HG03469 (cell line): Measurements from ENCODE around the gene ECPAS.
"Not testable (repeated sequence)": the region's sequence is repeated elsewhere in the genome, so short reads cannot be mapped to it uniquely, and the experiment has no call there.

Source experiments
- ATAC-seq: cut with Tn5 transposase; IDR thresholded peaks from one replicate; pipeline ENCODE4 v1.9.1; 2021; ENCODE audit warnings: mild to moderate bottlenecking, moderate library complexity, moderate number of reproducible peaks; ENCODE audit not compliant: unreplicated experiment

Gene ECPAS, protein sequence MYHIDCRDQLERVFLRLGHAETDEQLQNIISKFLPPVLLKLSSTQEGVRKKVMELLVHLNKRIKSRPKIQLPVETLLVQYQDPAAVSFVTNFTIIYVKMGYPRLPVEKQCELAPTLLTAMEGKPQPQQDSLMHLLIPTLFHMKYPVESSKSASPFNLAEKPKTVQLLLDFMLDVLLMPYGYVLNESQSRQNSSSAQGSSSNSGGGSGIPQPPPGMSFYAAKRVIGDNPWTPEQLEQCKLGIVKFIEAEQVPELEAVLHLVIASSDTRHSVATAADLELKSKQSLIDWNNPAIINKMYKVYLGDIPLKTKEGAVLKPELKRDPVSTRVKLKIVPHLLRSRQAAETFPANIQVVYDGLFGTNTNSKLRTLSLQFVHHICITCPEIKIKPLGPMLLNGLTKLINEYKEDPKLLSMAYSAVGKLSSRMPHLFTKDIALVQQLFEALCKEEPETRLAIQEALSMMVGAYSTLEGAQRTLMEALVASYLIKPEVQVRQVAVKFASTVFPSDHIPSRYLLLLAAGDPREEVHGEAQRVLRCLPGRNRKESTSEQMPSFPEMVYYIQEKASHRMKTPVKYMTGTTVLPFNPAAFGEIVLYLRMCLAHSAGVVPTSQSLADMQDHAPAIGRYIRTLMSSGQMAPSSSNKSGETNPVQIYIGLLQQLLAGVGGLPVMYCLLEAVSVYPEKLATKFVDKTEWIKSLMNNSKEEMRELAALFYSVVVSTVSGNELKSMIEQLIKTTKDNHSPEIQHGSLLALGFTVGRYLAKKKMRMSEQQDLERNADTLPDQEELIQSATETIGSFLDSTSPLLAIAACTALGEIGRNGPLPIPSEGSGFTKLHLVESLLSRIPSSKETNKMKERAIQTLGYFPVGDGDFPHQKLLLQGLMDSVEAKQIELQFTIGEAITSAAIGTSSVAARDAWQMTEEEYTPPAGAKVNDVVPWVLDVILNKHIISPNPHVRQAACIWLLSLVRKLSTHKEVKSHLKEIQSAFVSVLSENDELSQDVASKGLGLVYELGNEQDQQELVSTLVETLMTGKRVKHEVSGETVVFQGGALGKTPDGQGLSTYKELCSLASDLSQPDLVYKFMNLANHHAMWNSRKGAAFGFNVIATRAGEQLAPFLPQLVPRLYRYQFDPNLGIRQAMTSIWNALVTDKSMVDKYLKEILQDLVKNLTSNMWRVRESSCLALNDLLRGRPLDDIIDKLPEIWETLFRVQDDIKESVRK (N-terminal part only)

DNA sequence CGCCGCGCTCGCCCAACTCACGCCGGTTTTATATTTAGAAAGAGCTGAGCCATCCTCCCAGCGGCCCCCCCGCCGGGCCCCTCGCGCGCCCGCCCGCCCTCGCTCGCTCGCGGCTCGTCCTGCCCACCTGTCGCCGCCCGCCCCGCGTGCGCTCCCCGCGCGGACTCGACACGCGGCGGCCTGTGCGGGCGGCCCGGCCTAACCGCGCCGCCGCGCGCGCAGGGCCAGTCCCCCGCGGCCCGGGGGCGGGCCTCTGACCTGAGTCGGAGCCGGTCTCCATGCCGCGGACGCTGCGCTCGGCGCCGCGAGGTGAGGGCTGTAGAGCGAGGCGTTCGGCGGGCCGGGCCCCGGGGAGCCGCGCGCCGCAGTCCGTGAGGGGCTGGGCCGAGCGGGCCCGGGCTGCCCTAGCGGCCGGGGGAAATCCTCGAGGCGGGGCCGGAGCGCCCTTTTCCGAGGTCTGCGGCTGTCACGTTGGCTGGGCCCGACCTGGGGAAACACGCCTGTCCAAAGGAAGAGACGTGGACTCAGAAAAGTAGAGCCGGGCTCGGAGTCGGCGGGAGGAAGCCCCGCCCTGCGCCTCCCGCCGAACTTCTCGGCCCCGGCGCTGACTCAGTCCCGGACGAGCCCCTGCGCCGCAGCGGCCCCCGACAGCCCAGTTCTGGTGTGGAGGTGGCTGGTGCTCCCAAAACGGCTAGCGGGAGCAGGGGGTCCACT is at the start of gene ECPAS:
Gene ECPAS, minus strand, starts transcription at position 526 of the 714 bp plus-strand sequence. CDS start 11,465 bp downstream, outside the sequence.
- peak; percentile 45 for ATAC-seq

DNA sequence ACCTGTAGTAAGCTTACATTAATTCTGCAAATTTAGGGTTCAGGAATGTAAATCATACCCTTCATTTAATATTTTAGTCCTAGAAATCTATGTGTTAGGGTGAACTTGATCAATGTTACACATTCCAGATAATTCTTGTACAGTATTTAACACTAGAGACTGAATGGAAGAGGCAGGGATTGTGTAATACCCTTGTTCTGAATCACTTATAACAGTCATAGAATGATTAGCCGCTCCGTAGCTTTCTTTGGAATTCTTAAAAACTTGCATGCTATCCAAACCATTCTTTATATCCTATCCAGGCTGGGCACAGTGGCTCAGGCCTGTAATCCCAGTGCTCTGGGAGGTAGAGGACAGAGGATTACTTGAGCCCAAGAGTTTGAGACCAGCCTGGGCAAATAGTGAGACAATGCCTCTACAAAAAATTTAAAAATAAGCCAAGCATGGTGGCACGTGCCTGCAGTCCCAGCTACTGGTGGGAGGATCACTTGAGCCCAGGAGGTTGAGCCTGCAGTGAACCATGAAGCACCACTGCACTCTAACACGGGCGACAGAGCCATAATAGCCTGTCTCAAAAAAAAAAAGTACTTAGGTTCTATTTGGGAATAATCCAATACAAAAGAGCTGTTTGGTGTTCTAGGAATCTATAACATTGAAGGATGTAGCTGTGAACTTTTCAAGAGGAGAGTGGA is 49.1 kb upstream of the ECPAS start:
- no peak for ATAC-seq

DNA sequence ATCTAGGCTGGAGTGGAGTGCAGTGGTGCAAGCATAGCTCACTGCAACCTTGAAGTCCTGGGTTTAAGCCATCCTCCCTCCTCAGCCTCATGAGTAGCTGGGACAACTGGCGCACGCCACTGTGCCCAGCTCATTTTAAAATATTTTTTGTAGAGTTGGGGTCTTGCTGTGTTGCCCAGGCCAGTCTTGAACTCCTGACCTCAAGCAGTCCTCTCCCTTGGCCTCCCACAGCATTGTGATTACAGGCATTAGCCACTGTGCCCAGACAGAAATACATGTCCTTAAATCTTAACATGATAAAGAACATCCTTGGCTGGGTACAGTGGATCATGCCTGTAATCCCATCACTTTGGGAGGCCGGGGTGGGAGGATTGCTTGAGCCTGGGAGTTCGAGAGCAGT is 47.5 kb upstream of the ECPAS start:
- ATAC-seq = no peak

DNA sequence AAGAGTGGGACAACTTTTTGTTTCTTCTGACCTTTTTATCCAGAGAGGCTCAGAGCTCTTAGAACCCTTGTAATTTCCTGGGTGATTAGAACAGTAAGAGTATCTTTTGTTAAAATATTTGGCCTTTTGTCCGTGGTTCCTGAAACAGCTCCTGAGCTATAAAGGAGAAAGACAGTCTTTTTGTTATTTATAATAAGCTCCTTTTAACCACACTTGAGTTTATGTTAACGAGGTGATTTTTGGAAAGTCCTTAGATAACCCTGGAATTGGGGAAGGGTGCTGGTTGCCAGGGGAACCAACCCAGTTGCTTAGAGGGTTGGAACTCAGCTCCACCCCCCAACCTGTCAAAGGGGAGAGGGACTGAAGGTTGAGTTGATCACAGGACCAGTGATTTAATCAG is 45.6 kb upstream of the ECPAS start:
- ATAC-seq = no peak

DNA sequence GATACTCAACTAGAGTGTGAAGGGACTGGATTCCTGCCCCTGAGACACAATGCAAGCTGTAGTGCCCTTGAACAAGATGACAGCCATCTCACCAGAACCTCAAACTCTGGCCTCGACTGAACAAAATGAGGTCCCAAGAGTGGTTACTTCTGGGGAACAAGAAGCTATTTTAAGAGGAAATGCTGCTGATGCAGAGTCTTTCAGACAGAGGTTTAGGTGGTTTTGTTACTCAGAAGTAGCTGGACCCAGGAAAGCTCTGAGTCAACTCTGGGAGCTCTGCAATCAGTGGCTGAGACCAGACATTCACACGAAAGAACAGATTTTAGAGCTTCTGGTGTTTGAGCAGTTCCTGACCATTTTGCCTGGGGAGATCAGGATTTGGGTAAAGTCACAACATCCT is 43.2 kb upstream of the ECPAS start:
- no peak for ATAC-seq

DNA sequence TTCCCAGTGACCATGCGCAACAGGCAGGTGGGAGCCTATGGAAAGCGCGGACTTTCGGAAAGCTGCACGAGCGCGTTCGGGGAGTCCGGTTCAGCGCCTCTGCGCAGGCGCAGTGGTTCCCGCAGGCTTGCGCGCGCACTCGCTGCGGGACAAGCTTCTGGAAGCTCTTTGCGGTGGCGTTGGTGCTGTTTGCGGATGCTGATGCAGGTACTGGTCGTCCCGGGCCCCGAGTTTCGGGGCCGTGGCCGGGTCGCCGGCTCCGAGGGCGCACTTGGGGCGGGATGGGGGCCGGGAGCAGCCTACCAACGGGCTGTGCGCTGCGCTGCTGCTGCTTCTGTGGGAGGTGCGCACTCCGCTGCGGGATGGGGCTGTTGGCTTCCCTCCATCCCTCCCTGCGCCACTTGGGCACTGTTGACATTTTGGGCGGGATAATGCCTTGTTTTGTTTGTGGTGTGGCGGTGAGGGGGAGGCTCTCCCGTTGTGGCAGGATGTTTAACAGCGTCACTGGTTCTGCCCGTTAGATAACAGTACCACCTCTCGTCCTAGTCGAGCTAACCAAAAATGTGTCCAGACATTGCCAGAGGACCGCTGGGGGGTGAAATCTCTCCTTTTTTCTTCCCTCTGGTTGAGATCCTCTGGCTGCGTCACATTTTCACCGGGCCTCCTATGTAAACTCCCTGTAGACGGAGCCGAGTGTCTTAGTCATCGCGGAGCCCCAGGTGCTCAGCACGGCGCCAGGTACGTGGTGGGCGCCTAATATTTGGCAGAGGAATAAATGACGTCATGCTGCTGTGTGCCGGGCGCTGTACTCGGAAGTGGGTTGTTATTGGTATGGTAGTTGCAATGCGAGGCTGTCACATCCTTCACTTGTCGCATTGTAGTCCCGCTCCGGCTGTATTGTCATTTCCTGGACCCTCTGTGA is 41.1 kb upstream of the ECPAS start, which contains the start of gene ZNF483:
Gene ZNF483, plus strand, starts transcription at position 124 of the 922 bp plus-strand sequence. CDS start 2,217 bp downstream, outside the sequence.
- no peak for ATAC-seq

DNA sequence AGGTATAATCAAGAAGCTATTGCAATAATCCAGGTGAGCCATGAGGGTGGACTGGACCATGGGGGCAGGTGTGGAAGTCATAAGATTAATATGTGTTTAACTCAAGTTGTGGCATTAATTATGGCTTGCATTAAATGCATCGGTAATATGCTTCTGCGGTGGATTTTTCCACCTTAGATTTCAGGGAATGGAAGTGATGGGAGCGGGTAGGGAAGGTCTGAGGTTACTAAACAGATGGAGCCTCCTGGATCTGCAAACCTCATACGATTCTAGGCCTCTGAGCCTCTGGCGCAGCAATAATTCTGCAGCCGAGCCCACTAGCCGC is 40.5 kb upstream of the ECPAS start:
- no peak for ATAC-seq

DNA sequence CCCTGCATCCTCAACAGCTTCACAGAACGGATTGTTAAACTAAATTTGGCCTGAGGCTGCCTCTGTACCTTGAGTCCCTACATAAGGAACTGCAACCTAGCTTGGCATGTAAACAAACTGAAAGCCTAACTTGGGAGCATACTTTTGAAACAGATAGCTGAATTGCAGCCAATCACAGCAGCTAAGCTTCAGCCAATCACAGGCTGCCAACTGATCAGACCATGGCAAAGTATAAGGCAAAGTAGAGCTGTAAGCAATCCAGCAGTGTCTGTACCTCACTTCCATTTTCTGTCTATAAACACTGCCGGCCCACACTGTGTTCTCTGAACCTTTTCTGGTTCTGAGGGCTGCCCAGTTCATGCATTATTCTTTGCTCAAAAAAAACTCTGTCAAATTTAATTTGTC is 31.9 kb upstream of the ECPAS start:
- no peak for ATAC-seq

DNA sequence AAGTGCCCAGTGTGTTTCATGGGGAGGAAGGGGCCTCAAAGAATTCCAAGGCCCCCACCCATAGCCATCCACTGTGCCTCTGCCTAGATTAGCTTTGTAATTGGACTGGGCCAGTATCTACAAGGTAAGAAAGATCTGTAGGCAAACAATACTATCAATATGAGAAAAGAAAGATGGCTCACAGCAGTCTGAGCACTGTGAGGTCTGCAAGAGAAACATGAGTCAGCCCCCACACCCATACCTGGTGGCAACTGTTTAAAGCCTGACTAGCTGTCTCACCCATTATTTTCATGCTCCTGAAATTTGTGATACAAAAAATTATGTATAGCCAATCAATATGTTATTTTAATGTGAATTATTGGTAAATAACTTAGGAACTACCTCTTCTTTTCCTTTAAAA is 30.8 kb upstream of the ECPAS start:
- no peak for ATAC-seq

DNA sequence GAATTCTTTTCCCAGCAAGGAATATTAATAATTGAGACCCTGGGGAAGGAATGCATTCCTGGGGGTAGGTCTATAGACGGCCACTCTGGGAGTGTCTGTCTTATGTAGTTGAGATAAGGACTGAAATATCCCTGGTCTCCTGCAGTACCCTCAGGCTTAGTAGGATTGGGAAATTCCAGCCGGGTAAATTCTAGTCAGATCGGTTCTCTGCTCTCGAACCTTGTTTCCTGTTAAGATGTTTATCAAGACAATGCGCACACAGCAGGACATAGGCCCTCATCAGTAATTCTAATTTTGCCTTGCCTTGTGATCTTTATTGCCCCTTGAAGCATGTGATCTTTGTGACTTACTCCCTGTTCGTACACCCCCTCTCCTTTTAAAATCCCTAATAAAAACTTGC is 27.4 kb upstream of the ECPAS start:
- not testable (repeated sequence) for ATAC-seq

DNA sequence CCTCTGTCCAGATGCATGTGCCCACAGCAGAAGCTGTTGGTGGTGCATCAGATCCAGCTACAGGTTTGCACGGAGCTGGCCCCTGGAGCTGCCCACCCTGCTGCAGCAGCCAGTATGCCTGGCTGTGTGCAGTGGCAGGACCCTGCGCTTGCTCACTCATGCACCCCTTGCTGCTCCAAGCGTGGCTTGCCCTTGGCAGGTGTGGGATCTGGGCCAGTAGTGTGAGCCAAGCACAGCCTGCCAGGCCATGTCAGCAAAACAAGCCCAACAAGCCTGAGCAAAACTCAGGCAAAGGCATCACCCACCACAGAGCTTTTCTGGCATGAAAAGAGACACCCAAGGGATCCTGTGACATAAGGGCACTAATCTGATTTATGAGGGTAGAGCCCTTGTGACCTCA is 18.3 kb upstream of the ECPAS start:
- ATAC-seq = no peak

DNA sequence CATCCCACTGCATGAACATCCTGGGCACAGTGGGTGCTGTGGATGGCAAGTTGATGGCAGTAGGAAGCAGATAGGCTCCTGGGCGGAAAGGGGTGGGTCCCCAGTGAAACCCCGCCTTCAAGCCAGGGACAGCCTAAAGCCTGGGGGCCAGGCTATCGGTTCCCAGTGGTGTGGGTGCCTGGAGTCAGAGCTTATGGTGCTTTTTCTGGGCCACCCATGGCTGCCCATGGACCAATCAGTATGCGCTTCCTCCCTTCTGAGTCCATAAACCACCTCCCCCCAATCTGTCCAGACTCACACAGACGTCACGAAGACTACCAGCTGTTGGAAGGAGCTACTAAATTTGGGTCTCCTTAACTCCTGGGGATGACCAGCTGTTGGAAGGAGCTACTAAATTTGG is 17.5 kb upstream of the ECPAS start:
- no peak for ATAC-seq

DNA sequence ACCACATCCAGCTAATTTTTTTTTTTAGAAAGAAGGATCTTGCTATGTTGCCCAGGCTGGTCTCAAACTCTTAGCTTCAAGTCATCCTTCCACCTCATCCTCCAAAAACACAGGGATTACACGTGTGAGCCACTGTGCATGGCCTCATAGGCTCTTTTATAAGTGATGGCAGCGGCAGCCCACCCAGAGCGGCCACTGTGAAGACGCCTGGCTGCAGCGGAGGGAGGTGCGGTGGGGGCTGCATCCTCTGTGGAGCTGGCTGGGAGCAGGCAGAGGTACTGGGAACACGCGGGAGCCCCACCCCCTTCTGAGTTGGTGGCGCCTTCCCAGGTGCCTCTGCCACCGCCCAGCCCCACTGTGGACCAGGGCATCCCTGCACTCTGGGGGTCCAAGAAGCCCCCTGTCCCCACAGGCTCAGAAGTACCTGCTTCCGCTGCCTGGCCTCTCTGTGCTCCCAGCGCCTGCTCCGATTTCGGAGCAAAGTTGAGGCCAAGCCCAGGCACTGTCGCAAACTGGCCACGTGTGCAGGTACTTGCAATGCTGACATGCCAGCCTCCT is 16.9 kb upstream of the ECPAS start:
- ATAC-seq = no peak

DNA sequence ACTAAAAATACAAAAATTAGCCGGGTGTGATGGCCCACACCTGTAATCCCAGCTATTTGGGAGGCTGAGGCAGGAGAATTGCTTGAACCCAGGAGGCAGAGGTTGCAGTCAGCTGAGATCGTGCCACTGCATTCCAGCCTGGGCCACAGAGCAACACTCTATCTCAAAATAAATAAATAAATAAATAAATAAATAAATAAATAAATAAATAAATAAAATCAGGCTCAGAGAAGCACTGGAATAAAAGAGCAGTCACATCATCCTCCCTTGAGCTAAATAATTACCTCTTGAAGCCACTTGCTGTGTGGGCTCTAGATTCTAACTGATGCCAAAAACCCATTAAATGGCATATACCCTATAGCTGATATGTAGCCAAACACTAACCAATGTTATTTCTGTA is 13.0 kb upstream of the ECPAS start:
- ATAC-seq = not testable (repeated sequence)

DNA sequence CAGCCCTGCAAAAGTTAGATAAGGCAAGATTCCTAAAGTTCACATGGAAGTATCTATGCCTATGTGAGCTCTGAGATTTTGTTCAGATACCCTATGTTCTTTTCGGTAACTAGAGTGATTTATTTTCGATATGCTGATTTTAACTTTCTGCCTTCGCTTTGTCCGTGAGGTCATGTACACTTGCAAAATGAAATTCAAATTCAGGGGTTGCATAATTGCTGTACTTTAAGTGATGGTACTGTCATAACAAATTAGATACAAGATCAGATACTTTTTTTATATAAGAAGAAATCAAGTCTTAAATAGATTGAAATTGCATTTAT is 350 bp upstream of the ECPAS start:
- ATAC-seq = no peak

DNA sequence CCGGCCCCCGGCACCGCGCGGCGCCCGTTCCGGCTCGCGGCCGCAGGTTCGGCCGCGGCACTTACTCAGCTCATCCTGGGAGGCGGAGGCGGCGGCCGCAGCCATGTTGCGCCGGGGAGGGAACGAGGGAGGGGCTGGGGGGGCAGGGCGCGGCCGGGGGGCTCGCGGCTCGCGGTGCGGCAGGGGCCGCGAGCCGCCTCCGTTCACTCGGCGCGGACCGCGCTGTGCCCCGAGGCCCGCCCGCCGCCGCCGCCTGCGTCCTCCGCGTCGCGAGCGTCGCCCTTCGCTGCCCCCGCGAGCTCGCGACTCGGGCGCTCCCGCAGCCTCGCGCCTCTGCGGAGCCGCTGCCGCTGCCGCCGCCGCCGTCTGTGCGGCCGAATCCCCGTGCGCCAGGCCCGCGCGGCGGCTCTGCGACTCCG is 735 bp downstream of the ECPAS start:
- peak; percentile 20 for ATAC-seq

DNA sequence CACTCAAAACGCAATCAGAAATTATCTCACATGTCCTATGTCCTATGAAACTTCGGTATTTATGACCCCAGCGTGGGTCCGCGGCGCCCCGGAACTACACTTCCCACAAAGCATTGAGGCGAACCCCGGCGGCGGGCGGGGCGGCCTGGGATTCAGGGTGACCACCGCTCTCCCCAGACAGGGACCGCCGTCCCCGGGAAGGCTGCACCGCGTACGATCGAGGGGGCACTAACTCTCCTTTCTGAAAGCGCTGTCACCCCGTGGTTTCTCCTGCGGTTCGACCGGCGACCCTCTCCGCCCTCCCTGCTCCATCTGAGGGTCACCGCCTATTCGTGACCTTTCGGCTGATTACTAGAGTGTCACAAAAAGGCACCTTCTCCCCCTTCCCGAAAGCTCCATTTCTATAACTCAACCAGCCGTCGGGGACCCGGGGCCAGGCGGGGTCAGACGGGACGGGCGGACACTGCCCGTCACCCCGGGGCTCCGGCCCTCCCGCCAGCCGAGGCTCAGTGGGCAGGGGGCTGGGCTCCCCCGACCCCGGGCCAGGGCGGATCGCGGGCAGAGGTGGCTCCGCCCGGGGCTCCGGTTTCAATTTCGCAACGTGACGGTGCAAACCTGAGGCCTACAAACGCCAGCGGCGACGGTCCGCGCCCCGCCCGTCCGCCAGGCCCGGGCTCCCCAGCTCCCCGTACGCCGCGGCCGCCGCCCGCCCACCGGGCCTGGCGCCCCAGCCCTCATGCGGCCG is 1.3 kb downstream of the ECPAS start:
- ATAC-seq = peak; percentile 36
